Endothelial cell (in vitro differentiated cells): Measurements from ENCODE around the gene ATXN1. TPM values are rescaled to one million over a fixed set of nuclear protein-coding genes. Genes with fewer than 3 reads are reported as not detected.

Experiments used
- DNase-seq: peaks from one replicate; pipeline ENCODE4 v3.0.0; 2021; ENCODE audit warnings: low spot score
- H3K27ac Mint-ChIP-seq: one replicate; pipeline ENCODE4 v1.8.0; 2021; ENCODE audit warnings: mixed read lengths, inconsistent platforms; ENCODE audit not compliant: unreplicated experiment
- H3K27me3 Mint-ChIP-seq: one replicate; pipeline ENCODE4 v1.8.0; 2021; ENCODE audit warnings: mild to moderate bottlenecking, moderate library complexity, mixed read lengths, inconsistent platforms; ENCODE audit not compliant: unreplicated experiment
- H3K36me3 Mint-ChIP-seq: one replicate; pipeline ENCODE4 v1.8.0; 2021; ENCODE audit warnings: mild to moderate bottlenecking, low read depth, mixed read lengths, inconsistent platforms; ENCODE audit not compliant: unreplicated experiment
- H3K4me1 Mint-ChIP-seq: one replicate; pipeline ENCODE4 v1.8.0; 2021; ENCODE audit warnings: mild to moderate bottlenecking, mixed read lengths, inconsistent platforms; ENCODE audit not compliant: unreplicated experiment
- H3K4me3 Mint-ChIP-seq: one replicate; pipeline ENCODE4 v1.8.0; 2021; ENCODE audit warnings: mild to moderate bottlenecking, mixed read lengths, inconsistent platforms; ENCODE audit not compliant: unreplicated experiment
- H3K9me3 Mint-ChIP-seq: one replicate; pipeline ENCODE4 v1.8.0; 2021; ENCODE audit warnings: mixed read lengths, inconsistent platforms; ENCODE audit not compliant: unreplicated experiment
- total RNA-seq: library from RNA; stranded (reverse); fragmentation: NEBNext Ultra II Directional; extraction: Animal tissue kit (Norgen Biotek cat#: 25700); gene quantifications from one replicate; pipeline ENCODE4 v1.2.1, GENCODE V29; 2021; ENCODE audit not compliant: unreplicated experiment
- TF ChIP-seq, protein P1 (sequence below): fragments of 200-600 bp; sonication (generic); IDR thresholded peaks from one replicate; pipeline ENCODE4 v1.5.0; 2021; ENCODE audit warnings: antibody characterized with exemption; ENCODE audit not compliant: unreplicated experiment

Gene ATXN1
- total RNA-seq, 1 donor from 2014 or later = 18.7 TPM

DNA sequence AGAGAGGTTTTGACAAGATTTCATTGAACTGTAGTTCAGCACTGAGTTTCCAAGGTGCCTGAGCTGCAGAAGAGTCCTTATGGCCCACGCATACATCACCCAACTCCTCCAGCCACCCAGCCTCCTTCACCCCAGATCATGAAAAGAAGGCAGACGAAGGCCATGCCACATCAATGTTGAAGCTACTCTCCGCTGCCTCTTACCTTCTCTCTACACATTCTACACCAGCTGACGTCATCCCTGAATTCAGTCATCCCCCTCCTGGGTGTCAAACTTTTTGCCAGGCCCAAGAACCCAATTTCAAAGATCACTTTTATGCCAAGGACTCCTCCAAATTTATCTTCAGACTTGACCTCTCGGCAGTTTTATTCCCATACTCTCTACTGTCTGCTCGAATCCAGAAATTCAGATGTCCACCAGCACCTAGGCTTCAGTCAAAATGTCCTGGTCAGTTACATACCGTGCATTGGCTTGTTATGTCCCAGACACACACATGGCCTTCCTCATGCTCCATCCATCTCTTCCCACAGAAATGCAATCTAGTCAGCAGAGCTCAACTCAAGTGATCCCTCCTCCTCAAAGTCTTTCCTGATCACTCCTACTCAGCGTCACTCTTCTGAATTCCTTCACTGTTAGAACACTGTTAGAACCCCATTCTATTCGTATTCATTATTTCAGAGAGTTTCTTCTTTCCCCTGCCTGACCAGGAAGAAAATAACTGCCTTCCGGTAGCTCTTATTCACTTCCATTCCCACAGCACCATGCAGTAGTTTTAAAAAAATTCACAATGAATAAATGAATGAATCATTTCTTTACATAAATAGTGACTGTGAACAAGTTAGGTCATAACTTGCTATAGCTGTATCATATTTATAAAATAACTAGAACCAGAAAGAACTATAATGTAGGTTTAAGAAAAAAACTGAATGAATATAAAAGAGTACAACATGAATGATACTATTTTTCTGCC lies 11.5 kb downstream of the ATXN1 start:
- H3K4me3 Mint-ChIP-seq = no peak overlapping the region
- peaks cover 6% of the 10 kb centered on the region for H3K4me1 Mint-ChIP-seq
- H3K27ac Mint-ChIP-seq = no peak overlapping the region
- H3K36me3 Mint-ChIP-seq = peaks cover 3% of the 10 kb centered on the region
- TF ChIP-seq, protein P1, sequence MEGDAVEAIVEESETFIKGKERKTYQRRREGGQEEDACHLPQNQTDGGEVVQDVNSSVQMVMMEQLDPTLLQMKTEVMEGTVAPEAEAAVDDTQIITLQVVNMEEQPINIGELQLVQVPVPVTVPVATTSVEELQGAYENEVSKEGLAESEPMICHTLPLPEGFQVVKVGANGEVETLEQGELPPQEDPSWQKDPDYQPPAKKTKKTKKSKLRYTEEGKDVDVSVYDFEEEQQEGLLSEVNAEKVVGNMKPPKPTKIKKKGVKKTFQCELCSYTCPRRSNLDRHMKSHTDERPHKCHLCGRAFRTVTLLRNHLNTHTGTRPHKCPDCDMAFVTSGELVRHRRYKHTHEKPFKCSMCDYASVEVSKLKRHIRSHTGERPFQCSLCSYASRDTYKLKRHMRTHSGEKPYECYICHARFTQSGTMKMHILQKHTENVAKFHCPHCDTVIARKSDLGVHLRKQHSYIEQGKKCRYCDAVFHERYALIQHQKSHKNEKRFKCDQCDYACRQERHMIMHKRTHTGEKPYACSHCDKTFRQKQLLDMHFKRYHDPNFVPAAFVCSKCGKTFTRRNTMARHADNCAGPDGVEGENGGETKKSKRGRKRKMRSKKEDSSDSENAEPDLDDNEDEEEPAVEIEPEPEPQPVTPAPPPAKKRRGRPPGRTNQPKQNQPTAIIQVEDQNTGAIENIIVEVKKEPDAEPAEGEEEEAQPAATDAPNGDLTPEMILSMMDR = no peak
- no peaks in the 10 kb centered on the region for H3K27me3 Mint-ChIP-seq
- DNase-seq = no peak
- no peaks in the 10 kb centered on the region for H3K9me3 Mint-ChIP-seq

DNA sequence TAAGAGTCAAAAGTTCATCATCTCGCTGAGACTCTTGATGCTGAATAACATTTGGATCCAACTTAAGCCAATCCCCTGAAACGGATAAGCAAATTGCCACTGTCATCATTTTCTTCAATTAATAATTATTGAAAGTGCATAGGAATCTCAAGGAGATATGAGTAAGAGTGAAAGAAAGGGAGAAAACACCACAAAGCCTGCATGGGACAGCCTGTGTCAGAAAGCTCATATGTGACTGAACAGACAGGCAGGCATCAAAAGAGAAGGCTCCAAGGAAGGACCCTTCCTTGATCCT lies 13.3 kb downstream of the ATXN1 start:
- Mint-ChIP-seq H3K4me1 (peaks cover 18% of the 10 kb centered on the region), H3K4me3 (no peak overlapping the region), H3K36me3 (peaks cover 3% of the 10 kb centered on the region), H3K9me3 (no peaks in the 10 kb centered on the region), H3K27me3 (no peaks in the 10 kb centered on the region), H3K27ac (no peak overlapping the region)
- DNase-seq = no peak
- TF ChIP-seq, protein P1 = no peak

DNA sequence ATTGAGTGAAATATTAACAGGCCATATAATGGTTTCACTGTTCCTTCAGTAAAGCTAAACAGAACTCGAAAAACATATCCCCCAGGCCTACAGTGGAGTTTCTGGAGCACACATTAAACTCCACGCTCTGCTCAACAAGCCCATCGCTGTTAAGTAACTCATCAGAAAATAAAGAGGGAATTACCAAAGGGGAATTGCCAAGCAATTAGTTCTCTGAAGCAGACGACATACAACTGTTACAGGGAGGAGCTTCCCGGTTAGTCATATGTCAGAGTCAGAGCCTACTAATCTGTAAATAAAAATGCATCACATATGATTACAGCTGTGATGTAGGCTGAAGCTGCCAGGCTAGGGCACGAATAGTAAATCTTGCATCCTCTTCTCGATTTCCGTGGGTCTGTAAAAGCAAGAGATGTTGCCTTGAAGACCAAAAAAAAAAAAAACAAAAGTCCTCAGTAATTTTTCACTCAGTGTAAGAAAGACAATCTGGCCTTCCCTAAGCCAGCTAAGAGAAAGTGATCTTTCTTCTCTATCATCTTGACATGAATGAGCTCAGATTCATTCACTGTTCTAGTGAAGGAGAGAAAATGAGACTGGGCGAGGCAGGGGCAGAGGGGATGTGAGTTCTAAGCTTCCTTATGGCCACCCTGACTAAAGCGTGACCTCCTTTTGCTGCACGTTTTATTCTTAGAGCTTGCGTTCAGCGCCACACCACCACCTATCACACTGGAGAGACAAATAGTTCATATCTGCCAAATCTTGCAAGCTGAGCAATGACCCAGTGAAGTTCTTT lies 13.8 kb downstream of the ATXN1 start:
- no peaks in the 10 kb centered on the region for H3K9me3 Mint-ChIP-seq
- H3K27me3 Mint-ChIP-seq = no peaks in the 10 kb centered on the region
- H3K27ac Mint-ChIP-seq = no peak overlapping the region
- DNase-seq = no peak
- H3K36me3 Mint-ChIP-seq = peaks cover 3% of the 10 kb centered on the region
- no peak overlapping the region for H3K4me3 Mint-ChIP-seq
- TF ChIP-seq, protein P1 = no peak
- peaks cover 16% of the 10 kb centered on the region for H3K4me1 Mint-ChIP-seq

DNA sequence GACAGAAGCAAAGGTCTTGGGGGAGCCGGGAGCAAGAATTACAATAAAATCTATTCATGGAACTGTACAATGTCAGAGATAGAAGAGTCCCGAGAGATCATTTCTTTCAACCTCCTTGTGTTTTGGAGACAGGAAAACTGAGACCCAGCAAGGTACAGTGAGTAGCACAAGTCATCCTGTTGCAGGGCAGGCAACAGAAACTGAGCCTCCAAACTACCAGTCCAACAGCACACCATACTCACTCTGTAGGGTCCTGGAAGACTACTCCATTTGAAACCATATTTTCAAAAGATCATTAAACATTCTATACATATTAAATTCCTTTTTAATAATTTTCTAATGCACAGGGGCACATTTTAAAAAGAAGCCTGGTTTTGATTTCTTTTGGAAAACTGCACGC lies 14.4 kb downstream of the ATXN1 start:
- H3K4me1 Mint-ChIP-seq = peaks cover 12% of the 10 kb centered on the region
- H3K4me3 Mint-ChIP-seq = no peak overlapping the region
- TF ChIP-seq, protein P1 = no peak
- DNase-seq = no peak
- H3K36me3 Mint-ChIP-seq = peaks cover 3% of the 10 kb centered on the region
- no peak overlapping the region for H3K27ac Mint-ChIP-seq
- no peaks in the 10 kb centered on the region for H3K9me3 Mint-ChIP-seq
- no peaks in the 10 kb centered on the region for H3K27me3 Mint-ChIP-seq

DNA sequence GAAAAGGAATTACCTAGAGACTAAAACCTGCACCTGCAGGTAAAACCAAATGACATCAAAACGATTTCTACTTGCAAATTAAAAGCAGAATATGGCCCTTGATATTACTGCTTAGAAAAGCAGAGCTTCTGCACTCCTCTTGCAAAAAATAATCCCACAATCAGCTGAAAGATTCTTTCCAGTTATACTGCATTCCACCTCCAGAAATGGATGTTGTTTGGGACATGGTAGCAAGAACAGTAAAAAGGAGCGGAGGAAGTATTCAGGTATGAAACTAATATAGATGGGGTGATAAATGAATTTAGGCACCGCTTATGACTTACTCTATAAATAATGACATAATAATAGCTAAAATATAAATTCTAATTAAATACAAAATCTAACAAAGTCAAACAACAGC lies 14.9 kb downstream of the ATXN1 start:
- TF ChIP-seq, protein P1 = no peak
- Mint-ChIP-seq H3K4me3 (no peak overlapping the region), H3K27ac (no peak overlapping the region), H3K27me3 (no peaks in the 10 kb centered on the region), H3K9me3 (no peaks in the 10 kb centered on the region), H3K4me1 (peaks cover 12% of the 10 kb centered on the region), H3K36me3 (peaks cover 3% of the 10 kb centered on the region)
- no peak for DNase-seq
